Vagina (tissue), 2 donors: ENCODE measurements around the gene ZNF207. TPM values are rescaled to one million over a fixed set of nuclear protein-coding genes. Genes with fewer than 3 reads are reported as not detected.
"Not testable (repeated sequence)": the region's sequence is repeated elsewhere in the genome, so short reads cannot be mapped to it uniquely, and the experiment has no call there.

ENCODE experiments used
- DNase-seq, 2 donors: peaks; one replicate each; pipeline ENCODE4 v3.0.0-alpha.2; 2017; ENCODE audit errors: extremely low spot score in 2 of 2
- H3K27ac ChIP-seq: fragments of 200-600 bp; sonication (generic); one replicate; pipeline ENCODE4 v1.5.1; 2019
- H3K27me3 ChIP-seq: fragments of 200-600 bp; sonication (generic); one replicate; pipeline ENCODE4 v1.5.1; 2019
- H3K36me3 ChIP-seq, 2 donors: fragments of 200-600 bp; sonication (generic); one replicate each; pipeline ENCODE4 v1.5.1; 2017 to 2019
- H3K4me1 ChIP-seq: fragments of 200-600 bp; sonication (generic); one replicate; pipeline ENCODE4 v1.5.1; 2019
- H3K4me3 ChIP-seq, 2 donors: fragments of 200-600 bp; sonication (generic); 1 replicate in 1 of 2; 2 replicates in 1 of 2; pipeline ENCODE4 v1.5.1; 2016 to 2019
- H3K9me3 ChIP-seq: fragments of 200-600 bp; sonication (generic); one replicate; pipeline ENCODE4 v1.5.1; 2019
- POLR2A ChIP-seq, 2 donors: fragments of 450-650 bp; IDR thresholded peaks; one replicate each; pipeline ENCODE4 v1.6.1; 2017; ENCODE audit warnings: antibody characterized with exemption in 2 of 2, mild to moderate bottlenecking in 2 of 2, moderate library complexity in 2 of 2
- POLR2AphosphoS5 ChIP-seq, 2 donors: sonication (generic); formaldehyde crosslinking; IDR thresholded peaks; one replicate each; pipeline ENCODE4 v1.9.0; 2017; ENCODE audit warnings: antibody characterized with exemption in 2 of 2, mild to moderate bottlenecking in 2 of 2, low read depth in 1 of 2; ENCODE audit not compliant: insufficient read depth in 1 of 2
- intact Hi-C: fragments of 100-400 bp; cut with DNase I; formaldehyde crosslinking; loops from one replicate; pipeline ENCODE4 v1.15.1; 2023
- total RNA-seq: library from RNA; depleted of rRNA; stranded (reverse); fragments of >200 nt; gene quantifications from one replicate; pipeline ENCODE4 v1.2.3, GENCODE V29; 2016
- TF ChIP-seq, protein P1 (sequence below), 3 experiments: fragments of 450-650 bp in 2 of 3; fragments of 200-600 bp in 1 of 3; sonication (generic) in 1 of 3; IDR thresholded peaks; one replicate each; pipeline ENCODE4 v1.5.1; 2017 to 2019; ENCODE audit warnings: antibody characterized with exemption in 3 of 3, mild to moderate bottlenecking in 2 of 3, moderate library complexity in 2 of 3

Gene ZNF207
- total RNA-seq, 1 donor from 2014 or later: 193 TPM

GRCh38 chr17:32317353-32317752 lies 32.6 kb upstream of the ZNF207 start:
- Histone ChIP-seq H3K36me3 (no peaks in the 10 kb centered on the region), H3K4me3 (no peak overlapping the region), H3K4me1 (no peaks in the 10 kb centered on the region), H3K27ac (no peak overlapping the region), H3K27me3 (no peaks in the 10 kb centered on the region), H3K9me3 (no peaks in the 10 kb centered on the region)
- no peak for DNase-seq
- intact Hi-C loops: no loop called here
- TF ChIP-seq, protein P1, sequence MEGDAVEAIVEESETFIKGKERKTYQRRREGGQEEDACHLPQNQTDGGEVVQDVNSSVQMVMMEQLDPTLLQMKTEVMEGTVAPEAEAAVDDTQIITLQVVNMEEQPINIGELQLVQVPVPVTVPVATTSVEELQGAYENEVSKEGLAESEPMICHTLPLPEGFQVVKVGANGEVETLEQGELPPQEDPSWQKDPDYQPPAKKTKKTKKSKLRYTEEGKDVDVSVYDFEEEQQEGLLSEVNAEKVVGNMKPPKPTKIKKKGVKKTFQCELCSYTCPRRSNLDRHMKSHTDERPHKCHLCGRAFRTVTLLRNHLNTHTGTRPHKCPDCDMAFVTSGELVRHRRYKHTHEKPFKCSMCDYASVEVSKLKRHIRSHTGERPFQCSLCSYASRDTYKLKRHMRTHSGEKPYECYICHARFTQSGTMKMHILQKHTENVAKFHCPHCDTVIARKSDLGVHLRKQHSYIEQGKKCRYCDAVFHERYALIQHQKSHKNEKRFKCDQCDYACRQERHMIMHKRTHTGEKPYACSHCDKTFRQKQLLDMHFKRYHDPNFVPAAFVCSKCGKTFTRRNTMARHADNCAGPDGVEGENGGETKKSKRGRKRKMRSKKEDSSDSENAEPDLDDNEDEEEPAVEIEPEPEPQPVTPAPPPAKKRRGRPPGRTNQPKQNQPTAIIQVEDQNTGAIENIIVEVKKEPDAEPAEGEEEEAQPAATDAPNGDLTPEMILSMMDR (IDR thresholded peaks at IDR 0.05): no peak
- TF ChIP-seq POLR2A (IDR thresholded peaks at IDR 0.05) (no peak), POLR2AphosphoS5 (IDR thresholded peaks at IDR 0.05; ENCODE audit: insufficient read depth in 1 of 2, low read depth in 1 of 2) (no peak)

DNA sequence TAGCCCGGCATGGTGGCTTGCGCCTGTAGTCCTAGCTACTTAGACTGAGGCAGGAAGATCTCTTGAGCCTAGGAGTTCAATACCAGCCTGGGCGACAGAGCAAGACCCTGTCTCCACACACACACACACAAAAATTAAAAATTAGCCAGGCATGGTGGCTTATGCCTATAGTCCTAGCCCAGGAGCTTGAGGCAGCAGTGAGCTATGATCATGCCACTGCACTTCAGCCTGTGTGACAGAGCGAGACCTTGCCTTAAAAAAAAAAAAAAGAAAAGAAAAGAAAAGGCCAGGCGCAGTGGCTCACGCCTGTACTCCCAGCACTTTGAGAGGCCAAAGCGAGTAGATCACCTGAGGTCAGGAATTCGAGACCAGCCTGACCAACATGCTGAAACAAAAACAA lies 31.9 kb upstream of the ZNF207 start:
- H3K36me3 ChIP-seq: no peaks in the 10 kb centered on the region
- intact Hi-C loops: no loop called here

GRCh38 chr17:32319548-32319905 lies 30.4 kb upstream of the ZNF207 start:
- H3K4me1 ChIP-seq: peaks cover 9% of the 10 kb centered on the region
- no peak overlapping the region for H3K4me3 ChIP-seq
- no peaks in the 10 kb centered on the region for H3K27me3 ChIP-seq
- intact Hi-C loops: no loop called here
- no peaks in the 10 kb centered on the region for H3K9me3 ChIP-seq
- TF ChIP-seq POLR2A (IDR thresholded peaks at IDR 0.05): no peak
- TF ChIP-seq, protein P1 (IDR thresholded peaks at IDR 0.05): peak; percentile 88 to 91 (median 91)
- no peak overlapping the region for H3K27ac ChIP-seq
- H3K36me3 ChIP-seq: no peaks in the 10 kb centered on the region
- no peak for DNase-seq

More for the DNA sequence above, 31.9 kb upstream of the ZNF207 start:
- no peaks in the 10 kb centered on the region for H3K27me3 ChIP-seq
- H3K4me3 ChIP-seq: no peak overlapping the region
- no peak for DNase-seq
- H3K4me1 ChIP-seq: no peaks in the 10 kb centered on the region
- TF ChIP-seq, protein P1 (IDR thresholded peaks at IDR 0.05): no peak
- no peak for TF ChIP-seq POLR2AphosphoS5 (IDR thresholded peaks at IDR 0.05; ENCODE audit: insufficient read depth in 1 of 2, low read depth in 1 of 2)
- TF ChIP-seq POLR2A (IDR thresholded peaks at IDR 0.05): no peak
- no peaks in the 10 kb centered on the region for H3K9me3 ChIP-seq
- H3K27ac ChIP-seq: no peak overlapping the region

DNA sequence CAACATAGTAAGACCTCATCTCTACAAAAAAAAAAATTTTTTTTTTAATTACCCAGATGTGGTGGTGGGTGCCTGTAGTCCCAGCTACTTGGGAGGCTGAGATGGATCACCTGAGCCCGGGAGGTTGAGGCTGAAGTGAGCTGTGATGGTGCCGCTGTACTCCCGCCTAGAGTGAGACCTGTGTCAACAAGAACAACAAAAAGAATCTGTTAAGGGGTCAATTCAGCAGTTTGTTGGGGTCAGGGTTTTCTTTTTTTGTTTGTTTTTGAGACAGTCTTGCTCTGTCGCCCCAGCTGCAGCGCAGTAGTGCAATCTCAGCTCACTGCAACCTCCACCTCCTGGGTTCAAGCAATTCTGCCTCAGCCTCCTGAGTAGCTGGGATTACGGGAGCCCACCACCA lies 29.9 kb upstream of the ZNF207 start:
- H3K27me3 ChIP-seq, H3K36me3 ChIP-seq, H3K9me3 ChIP-seq, H3K4me1 ChIP-seq, H3K4me3 ChIP-seq, DNase-seq, H3K27ac ChIP-seq: not testable (repeated sequence)
- intact Hi-C loops: loop anchor here (5.0 kb wide), 1 partner anchor 63 kb away; no protein-coding TSS in a partner anchor

- DNase-seq: no peak
- TF ChIP-seq, protein P1 (IDR thresholded peaks at IDR 0.05): no peak
- no peak for TF ChIP-seq POLR2AphosphoS5 (IDR thresholded peaks at IDR 0.05; ENCODE audit: insufficient read depth in 1 of 2, low read depth in 1 of 2)
- no peak for TF ChIP-seq POLR2A (IDR thresholded peaks at IDR 0.05)
- Histone ChIP-seq H3K27ac (no peak overlapping the region), H3K36me3 (no peaks in the 10 kb centered on the region), H3K4me1 (peaks cover 9% of the 10 kb centered on the region), H3K4me3 (no peak overlapping the region), H3K9me3 (no peaks in the 10 kb centered on the region), H3K27me3 (no peaks in the 10 kb centered on the region)
- intact Hi-C loops: loop anchor here (5.0 kb wide), 1 partner anchor 64 kb away; no protein-coding TSS in a partner anchor
These were observed 29.1 kb upstream of the ZNF207 start for GRCh38 chr17:32320847-32321246.

DNA sequence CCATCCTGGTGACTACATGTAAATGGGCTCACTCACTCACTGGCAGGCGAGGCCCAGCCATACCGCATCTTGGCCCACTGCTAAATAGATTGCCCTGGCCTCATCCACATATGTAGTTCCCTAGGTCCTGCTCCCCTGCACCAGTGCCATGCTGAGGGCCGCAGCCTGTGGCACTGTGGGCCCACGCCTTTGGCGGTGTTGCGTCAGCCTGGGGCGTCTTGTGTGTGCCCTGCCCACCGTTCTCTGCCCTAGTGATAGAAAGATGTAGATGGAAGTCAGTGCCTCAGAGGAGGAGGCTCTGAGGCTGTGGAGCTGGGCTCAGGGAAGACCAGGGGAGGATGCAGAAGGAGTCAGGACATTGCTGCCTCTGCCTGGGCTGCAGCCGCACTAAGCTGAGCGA lies 26.9 kb upstream of the ZNF207 start:
- intact Hi-C loops: loop anchor here (5.0 kb wide), 1 partner anchor 66 kb away; no protein-coding TSS in a partner anchor
- H3K4me3 ChIP-seq: no peak overlapping the region
- peaks cover 9% of the 10 kb centered on the region for H3K4me1 ChIP-seq

More for the DNA sequence above, 26.9 kb upstream of the ZNF207 start:
- Histone ChIP-seq H3K27ac (no peak overlapping the region), H3K9me3 (no peaks in the 10 kb centered on the region), H3K36me3 (no peaks in the 10 kb centered on the region), H3K27me3 (no peaks in the 10 kb centered on the region)
- no peak for TF ChIP-seq POLR2AphosphoS5 (IDR thresholded peaks at IDR 0.05; ENCODE audit: insufficient read depth in 1 of 2, low read depth in 1 of 2)
- TF ChIP-seq POLR2A (IDR thresholded peaks at IDR 0.05): no peak
- TF ChIP-seq, protein P1 (IDR thresholded peaks at IDR 0.05): no peak
- no peak for DNase-seq
